ENCODE data around the gene CRNN. TPM values are rescaled to one million over a fixed set of nuclear protein-coding genes. Genes with fewer than 3 reads are reported as not detected.

The CRNN gene
- total RNA-seq = not detected

- Mint-ChIP-seq H3K9me3 (no peaks in the 10 kb centered on the region), H3K4me3 (no peak within 1 kb of the TSS), H3K27me3 (peaks cover 14% of the 10 kb centered on the region), H3K36me3 (no peaks in the 10 kb centered on the region), H3K4me1 (no peaks in the 10 kb centered on the region), H3K27ac (no peak within 1 kb of the TSS)
- DNase-seq = no peak
These were observed at the start of gene CRNN for GRCh38 chr1:152413909-152414308. CRNN (minus strand) TSS chr1:152414263; CDS start chr1:152412233, 2,030 bp downstream.

GRCh38 chr1:152462636-152463035 lies 48.6 kb upstream of the CRNN start:
- DNase-seq = no peak
- H3K4me3 Mint-ChIP-seq = no peak overlapping the region
- peaks cover 30% of the 10 kb centered on the region for H3K4me1 Mint-ChIP-seq
- peaks cover 14% of the 10 kb centered on the region for H3K27me3 Mint-ChIP-seq
- H3K36me3 Mint-ChIP-seq = peaks cover 1% of the 10 kb centered on the region
- peaks cover 10% of the 10 kb centered on the region for H3K9me3 Mint-ChIP-seq
- no peak overlapping the region for H3K27ac Mint-ChIP-seq

GRCh38 chr1:152461544-152461943 lies 47.5 kb upstream of the CRNN start:
- H3K27ac Mint-ChIP-seq = peak overlapping the region; percentile 16
- peaks cover 9% of the 10 kb centered on the region for H3K27me3 Mint-ChIP-seq
- peak; percentile 56 for DNase-seq
- peaks cover 6% of the 10 kb centered on the region for H3K9me3 Mint-ChIP-seq
- no peaks in the 10 kb centered on the region for H3K36me3 Mint-ChIP-seq
- no peak overlapping the region for H3K4me3 Mint-ChIP-seq
- peaks cover 30% of the 10 kb centered on the region for H3K4me1 Mint-ChIP-seq

- Mint-ChIP-seq H3K27me3 (peaks cover 5% of the 10 kb centered on the region), H3K4me1 (peaks cover 30% of the 10 kb centered on the region), H3K36me3 (no peaks in the 10 kb centered on the region), H3K4me3 (peak overlapping the region; percentile 61), H3K27ac (peak overlapping the region; percentile 81), H3K9me3 (peaks cover 2% of the 10 kb centered on the region)
- DNase-seq = no peak
These were observed 46.5 kb upstream of the CRNN start for GRCh38 chr1:152460529-152460899.

- Mint-ChIP-seq H3K4me1 (peaks cover 30% of the 10 kb centered on the region), H3K4me3 (peak overlapping the region; percentile 61), H3K9me3 (peaks cover 2% of the 10 kb centered on the region), H3K36me3 (no peaks in the 10 kb centered on the region), H3K27me3 (peaks cover 5% of the 10 kb centered on the region), H3K27ac (peak overlapping the region; percentile 81)
- DNase-seq = peak; percentile 82
These were observed 45.8 kb upstream of the CRNN start for GRCh38 chr1:152459596-152460528.

GRCh38 chr1:152458384-152459185 lies 44.5 kb upstream of the CRNN start:
- H3K36me3 Mint-ChIP-seq = no peaks in the 10 kb centered on the region
- H3K4me1 Mint-ChIP-seq = peaks cover 30% of the 10 kb centered on the region
- peak; percentile 78 for DNase-seq
- peaks cover 5% of the 10 kb centered on the region for H3K27me3 Mint-ChIP-seq
- peak overlapping the region; percentile 81 for H3K27ac Mint-ChIP-seq
- no peak overlapping the region for H3K4me3 Mint-ChIP-seq
- H3K9me3 Mint-ChIP-seq = peaks cover 2% of the 10 kb centered on the region

- Mint-ChIP-seq H3K4me3 (no peak overlapping the region), H3K27me3 (peaks cover 5% of the 10 kb centered on the region), H3K36me3 (no peaks in the 10 kb centered on the region), H3K9me3 (peaks cover 2% of the 10 kb centered on the region), H3K4me1 (peaks cover 30% of the 10 kb centered on the region), H3K27ac (no peak overlapping the region)
- DNase-seq = no peak
These were observed 43.5 kb upstream of the CRNN start for GRCh38 chr1:152457561-152457960.

GRCh38 chr1:152457071-152457470 lies 43.0 kb upstream of the CRNN start:
- Mint-ChIP-seq H3K27ac (no peak overlapping the region), H3K4me3 (no peak overlapping the region), H3K27me3 (peaks cover 5% of the 10 kb centered on the region), H3K4me1 (peaks cover 30% of the 10 kb centered on the region), H3K36me3 (no peaks in the 10 kb centered on the region), H3K9me3 (peaks cover 2% of the 10 kb centered on the region)
- no peak for DNase-seq

GRCh38 chr1:152451254-152451653 lies 37.2 kb upstream of the CRNN start:
- H3K4me1 Mint-ChIP-seq = no peaks in the 10 kb centered on the region
- H3K27me3 Mint-ChIP-seq = no peaks in the 10 kb centered on the region
- no peaks in the 10 kb centered on the region for H3K36me3 Mint-ChIP-seq
- H3K9me3 Mint-ChIP-seq = no peaks in the 10 kb centered on the region
- no peak overlapping the region for H3K27ac Mint-ChIP-seq
- no peak for DNase-seq
- no peak overlapping the region for H3K4me3 Mint-ChIP-seq

GRCh38 chr1:152449661-152450060 lies 35.6 kb upstream of the CRNN start:
- no peak overlapping the region for H3K27ac Mint-ChIP-seq
- H3K4me3 Mint-ChIP-seq = no peak overlapping the region
- no peaks in the 10 kb centered on the region for H3K4me1 Mint-ChIP-seq
- no peak for DNase-seq
- no peaks in the 10 kb centered on the region for H3K27me3 Mint-ChIP-seq
- H3K9me3 Mint-ChIP-seq = no peaks in the 10 kb centered on the region
- H3K36me3 Mint-ChIP-seq = no peaks in the 10 kb centered on the region

- Mint-ChIP-seq H3K27ac (no peak overlapping the region), H3K4me3 (no peak overlapping the region), H3K27me3 (no peaks in the 10 kb centered on the region), H3K36me3 (no peaks in the 10 kb centered on the region), H3K4me1 (no peaks in the 10 kb centered on the region), H3K9me3 (no peaks in the 10 kb centered on the region)
- no peak for DNase-seq
These were observed 34.4 kb upstream of the CRNN start for GRCh38 chr1:152448496-152448895.

- no peak overlapping the region for H3K27ac Mint-ChIP-seq
- no peaks in the 10 kb centered on the region for H3K27me3 Mint-ChIP-seq
- H3K36me3 Mint-ChIP-seq = no peaks in the 10 kb centered on the region
- no peak for DNase-seq
- H3K4me1 Mint-ChIP-seq = no peaks in the 10 kb centered on the region
- H3K9me3 Mint-ChIP-seq = no peaks in the 10 kb centered on the region
- H3K4me3 Mint-ChIP-seq = no peak overlapping the region
These were observed 34.0 kb upstream of the CRNN start for GRCh38 chr1:152448095-152448494.

GRCh38 chr1:152447484-152447883 lies 33.4 kb upstream of the CRNN start:
- no peaks in the 10 kb centered on the region for H3K9me3 Mint-ChIP-seq
- no peak for DNase-seq
- H3K4me3 Mint-ChIP-seq = no peak overlapping the region
- no peak overlapping the region for H3K27ac Mint-ChIP-seq
- H3K4me1 Mint-ChIP-seq = no peaks in the 10 kb centered on the region
- no peaks in the 10 kb centered on the region for H3K27me3 Mint-ChIP-seq
- no peaks in the 10 kb centered on the region for H3K36me3 Mint-ChIP-seq

- H3K4me1 Mint-ChIP-seq = peaks cover 4% of the 10 kb centered on the region
- H3K36me3 Mint-ChIP-seq = no peaks in the 10 kb centered on the region
- no peak overlapping the region for H3K27ac Mint-ChIP-seq
- DNase-seq = no peak
- no peak overlapping the region for H3K4me3 Mint-ChIP-seq
- H3K9me3 Mint-ChIP-seq = no peaks in the 10 kb centered on the region
- peaks cover 4% of the 10 kb centered on the region for H3K27me3 Mint-ChIP-seq
These were observed 30.0 kb upstream of the CRNN start for GRCh38 chr1:152444045-152444444.

GRCh38 chr1:152442765-152443164 lies 28.7 kb upstream of the CRNN start:
- no peaks in the 10 kb centered on the region for H3K36me3 Mint-ChIP-seq
- H3K4me1 Mint-ChIP-seq = peaks cover 4% of the 10 kb centered on the region
- no peak overlapping the region for H3K27ac Mint-ChIP-seq
- H3K27me3 Mint-ChIP-seq = peaks cover 10% of the 10 kb centered on the region
- no peak for DNase-seq
- no peak overlapping the region for H3K4me3 Mint-ChIP-seq
- no peaks in the 10 kb centered on the region for H3K9me3 Mint-ChIP-seq
